ENCODE results near the gene ATG4B.
"Not testable (repeated sequence)": the region's sequence is repeated elsewhere in the genome, so short reads cannot be mapped to it uniquely, and the experiment has no call there.

Gene ATG4B

GRCh38 chr2:241637018-241637794 is at the start of gene ATG4B, which contains the start of gene THAP4:
ATG4B (plus strand) TSS chr2:241637693; CDS start chr2:241637715, 22 bp downstream.
THAP4 (minus strand) TSS chr2:241637158; CDS start chr2:241637017, 141 bp downstream.
- peak; percentile 0 for DNase-seq

GRCh38 chr2:241589863-241590262 is 47.6 kb upstream of the ATG4B start:
- DNase-seq = not testable (repeated sequence)

- not testable (repeated sequence) for DNase-seq
Observed at GRCh38 chr2:241590496-241591455, 46.7 kb upstream of the ATG4B start.

GRCh38 chr2:241592126-241592845 is 45.2 kb upstream of the ATG4B start:
- no peak for DNase-seq

- no peak for DNase-seq
Observed at GRCh38 chr2:241593271-241593670, 44.2 kb upstream of the ATG4B start.

- DNase-seq = no peak
Observed at GRCh38 chr2:241595600-241596140, 41.8 kb upstream of the ATG4B start.

- DNase-seq = no peak
Observed at GRCh38 chr2:241597561-241597960, 39.9 kb upstream of the ATG4B start.

- DNase-seq = no peak
Observed at GRCh38 chr2:241598061-241598460, 39.4 kb upstream of the ATG4B start.

- no peak for DNase-seq
Observed at GRCh38 chr2:241598487-241598886, 39.0 kb upstream of the ATG4B start.

GRCh38 chr2:241599615-241600014 is 37.9 kb upstream of the ATG4B start:
- no peak for DNase-seq

- DNase-seq = no peak
Observed at GRCh38 chr2:241601841-241602240, 35.7 kb upstream of the ATG4B start.

GRCh38 chr2:241602720-241603119 is 34.8 kb upstream of the ATG4B start:
- DNase-seq = no peak

- DNase-seq = no peak
Observed at GRCh38 chr2:241603686-241604085, 33.8 kb upstream of the ATG4B start.

- no peak for DNase-seq
Observed at GRCh38 chr2:241606186-241606585, 31.3 kb upstream of the ATG4B start.

GRCh38 chr2:241607162-241607885 is 30.2 kb upstream of the ATG4B start:
- no peak for DNase-seq

GRCh38 chr2:241608881-241609280 is 28.6 kb upstream of the ATG4B start:
- DNase-seq = no peak

GRCh38 chr2:241609859-241610793 is 27.4 kb upstream of the ATG4B start:
- peak; percentile 68 for DNase-seq

- no peak for DNase-seq
Observed at GRCh38 chr2:241611062-241611461, 26.4 kb upstream of the ATG4B start.

GRCh38 chr2:241612156-241613016 is 25.1 kb upstream of the ATG4B start:
- no peak for DNase-seq
